ENCODE measurements around the gene ATP10D. TPM values are rescaled to one million over a fixed set of nuclear protein-coding genes. Genes with fewer than 3 reads are reported as not detected.

ATP10D gene
- polyA plus RNA-seq, 1 of the 3 experiments (the other 2 are of a cell fraction): 7.9 TPM

DNA sequence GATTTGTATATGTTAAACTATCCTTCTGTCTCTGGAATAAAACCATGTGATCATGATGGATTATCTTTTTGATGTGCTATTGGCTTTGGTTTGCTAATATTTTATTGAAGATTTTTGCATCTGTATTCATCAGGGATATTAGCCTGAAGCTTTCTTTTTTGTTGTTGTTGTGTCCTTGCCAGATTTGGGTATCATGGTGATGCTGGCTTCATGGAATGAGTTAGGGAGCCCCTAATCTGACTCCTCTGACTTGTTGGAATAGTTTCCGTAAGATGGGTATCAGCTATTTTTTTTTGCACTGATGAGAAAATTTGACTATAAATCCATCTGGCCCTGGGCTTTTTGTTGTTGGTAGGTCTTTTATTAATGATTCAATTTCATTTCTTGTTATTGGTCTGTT is 45.7 kb downstream of the ATP10D start (continued):
- TF ChIP-seq, protein P1, sequence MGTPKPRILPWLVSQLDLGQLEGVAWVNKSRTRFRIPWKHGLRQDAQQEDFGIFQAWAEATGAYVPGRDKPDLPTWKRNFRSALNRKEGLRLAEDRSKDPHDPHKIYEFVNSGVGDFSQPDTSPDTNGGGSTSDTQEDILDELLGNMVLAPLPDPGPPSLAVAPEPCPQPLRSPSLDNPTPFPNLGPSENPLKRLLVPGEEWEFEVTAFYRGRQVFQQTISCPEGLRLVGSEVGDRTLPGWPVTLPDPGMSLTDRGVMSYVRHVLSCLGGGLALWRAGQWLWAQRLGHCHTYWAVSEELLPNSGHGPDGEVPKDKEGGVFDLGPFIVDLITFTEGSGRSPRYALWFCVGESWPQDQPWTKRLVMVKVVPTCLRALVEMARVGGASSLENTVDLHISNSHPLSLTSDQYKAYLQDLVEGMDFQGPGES (IDR thresholded peaks at IDR 0.05; ENCODE audit: low read depth, low read length): no peak
- TF ChIP-seq EP300 (IDR thresholded peaks at IDR 0.05; ENCODE audit: borderline replicate concordance in 1 of 2, low read depth in 1 of 2, low read length in 1 of 2): no peak
- TF ChIP-seq TAF1 (IDR thresholded peaks at IDR 0.05; ENCODE audit: borderline replicate concordance, low read depth, low read length): no peak
- no peak for TF ChIP-seq GABPA (IDR thresholded peaks at IDR 0.05; ENCODE audit: low read depth)
- no peak for TF ChIP-seq SMC3 (IDR thresholded peaks at IDR 0.05; ENCODE audit: low read depth, low read length)
- TF ChIP-seq TCF12 (IDR thresholded peaks at IDR 0.05): no peak
- TF ChIP-seq, protein P2, sequence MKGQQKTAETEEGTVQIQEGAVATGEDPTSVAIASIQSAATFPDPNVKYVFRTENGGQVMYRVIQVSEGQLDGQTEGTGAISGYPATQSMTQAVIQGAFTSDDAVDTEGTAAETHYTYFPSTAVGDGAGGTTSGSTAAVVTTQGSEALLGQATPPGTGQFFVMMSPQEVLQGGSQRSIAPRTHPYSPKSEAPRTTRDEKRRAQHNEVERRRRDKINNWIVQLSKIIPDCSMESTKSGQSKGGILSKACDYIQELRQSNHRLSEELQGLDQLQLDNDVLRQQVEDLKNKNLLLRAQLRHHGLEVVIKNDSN (IDR thresholded peaks at IDR 0.05; ENCODE audit: borderline replicate concordance, low read depth): no peak
- no peak for TF ChIP-seq EZH2phosphoT487 (IDR thresholded peaks at IDR 0.05; ENCODE audit: borderline replicate concordance, low read depth)

DNA sequence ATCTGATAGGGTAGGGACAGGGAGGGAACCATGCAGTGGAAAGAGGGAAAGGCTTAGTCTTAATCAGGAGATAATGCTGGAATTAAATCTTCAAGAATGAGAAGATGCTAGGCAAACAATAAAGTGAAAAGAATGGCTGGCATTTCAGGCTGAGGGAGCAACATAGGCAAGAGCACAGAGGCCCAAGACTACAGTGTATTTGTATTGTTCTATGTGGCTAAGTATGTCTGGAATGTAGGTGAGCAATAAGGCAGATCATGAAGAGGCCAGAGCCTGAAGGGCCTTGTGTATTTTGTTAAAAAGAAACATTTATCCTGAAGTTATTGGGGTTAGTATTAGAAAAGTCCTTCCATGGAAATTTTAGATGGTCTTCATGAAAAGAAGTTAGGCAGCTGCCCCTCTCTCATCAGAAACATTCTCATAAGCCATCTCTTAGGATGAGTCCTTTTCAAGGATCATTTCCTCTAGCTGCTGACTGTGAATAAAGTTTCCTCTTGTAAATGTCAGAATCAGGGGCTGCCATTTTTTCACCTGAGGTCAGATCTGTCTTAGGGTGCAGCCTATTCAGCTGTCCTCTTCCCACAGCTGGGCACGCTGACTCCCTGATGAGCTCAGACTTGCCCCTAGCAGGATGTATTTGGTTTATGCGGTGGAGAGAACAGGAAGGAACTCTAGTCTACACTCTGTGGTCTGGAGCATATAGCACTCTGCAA is 46.3 kb downstream of the ATP10D start:
- Histone ChIP-seq H3K79me2 (ENCODE audit: insufficient read depth) (peaks cover 8% of the 10 kb centered on the region; the same call in 1 of the 2 replicates), H3K36me3 (replicated peaks in 1 of 2; ENCODE audit: control insufficient read depth in 1 of 2, insufficient read depth in 2 of 2, low read length in 1 of 2) (peaks cover 15 to 52% of the 10 kb centered on the region in 2 experiments), H3K9me3 (no peaks in the 10 kb centered on the region; the same call in 1 of the 2 replicates), H3K4me3 (ENCODE audit: low read depth in 2 of 2, low read length in 1 of 2) (no peak overlapping the region), H3F3A (replicated peaks; ENCODE audit: insufficient read depth) (peaks cover 23% of the 10 kb centered on the region), H3K27me3 (ENCODE audit: insufficient read depth) (no peaks in the 10 kb centered on the region), H2AFZ (ENCODE audit: low read depth) (peak overlapping the region; percentile 19; the same call in 1 of the 2 replicates), H3K4me2 (peak overlapping the region; percentile 39), H3K9me2 (no peaks in the 10 kb centered on the region), H3K27ac (ENCODE audit: low read depth in 2 of 2, low read length in 1 of 2) (peak overlapping the region; percentile 41 to 93; a peak in 3 of 4 replicates), H4K20me1 (ENCODE audit: insufficient read depth) (no peaks in the 10 kb centered on the region), H3K9ac (peak overlapping the region; percentile 36), H3K4me1 (ENCODE audit: control insufficient read depth in 1 of 2, insufficient read depth in 2 of 2, low read depth in 1 of 2, low read length in 1 of 2) (peaks cover 8 to 29% of the 10 kb centered on the region in 2 experiments; a peak in 3 of 4 replicates)
- TF ChIP-seq, protein P3, sequence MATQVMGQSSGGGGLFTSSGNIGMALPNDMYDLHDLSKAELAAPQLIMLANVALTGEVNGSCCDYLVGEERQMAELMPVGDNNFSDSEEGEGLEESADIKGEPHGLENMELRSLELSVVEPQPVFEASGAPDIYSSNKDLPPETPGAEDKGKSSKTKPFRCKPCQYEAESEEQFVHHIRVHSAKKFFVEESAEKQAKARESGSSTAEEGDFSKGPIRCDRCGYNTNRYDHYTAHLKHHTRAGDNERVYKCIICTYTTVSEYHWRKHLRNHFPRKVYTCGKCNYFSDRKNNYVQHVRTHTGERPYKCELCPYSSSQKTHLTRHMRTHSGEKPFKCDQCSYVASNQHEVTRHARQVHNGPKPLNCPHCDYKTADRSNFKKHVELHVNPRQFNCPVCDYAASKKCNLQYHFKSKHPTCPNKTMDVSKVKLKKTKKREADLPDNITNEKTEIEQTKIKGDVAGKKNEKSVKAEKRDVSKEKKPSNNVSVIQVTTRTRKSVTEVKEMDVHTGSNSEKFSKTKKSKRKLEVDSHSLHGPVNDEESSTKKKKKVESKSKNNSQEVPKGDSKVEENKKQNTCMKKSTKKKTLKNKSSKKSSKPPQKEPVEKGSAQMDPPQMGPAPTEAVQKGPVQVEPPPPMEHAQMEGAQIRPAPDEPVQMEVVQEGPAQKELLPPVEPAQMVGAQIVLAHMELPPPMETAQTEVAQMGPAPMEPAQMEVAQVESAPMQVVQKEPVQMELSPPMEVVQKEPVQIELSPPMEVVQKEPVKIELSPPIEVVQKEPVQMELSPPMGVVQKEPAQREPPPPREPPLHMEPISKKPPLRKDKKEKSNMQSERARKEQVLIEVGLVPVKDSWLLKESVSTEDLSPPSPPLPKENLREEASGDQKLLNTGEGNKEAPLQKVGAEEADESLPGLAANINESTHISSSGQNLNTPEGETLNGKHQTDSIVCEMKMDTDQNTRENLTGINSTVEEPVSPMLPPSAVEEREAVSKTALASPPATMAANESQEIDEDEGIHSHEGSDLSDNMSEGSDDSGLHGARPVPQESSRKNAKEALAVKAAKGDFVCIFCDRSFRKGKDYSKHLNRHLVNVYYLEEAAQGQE (IDR thresholded peaks at IDR 0.05; ENCODE audit: low read depth, low read length): no peak
- TF ChIP-seq JUND (IDR thresholded peaks at IDR 0.05): no peak
- TF ChIP-seq FOSL2 (IDR thresholded peaks at IDR 0.05; ENCODE audit: borderline replicate concordance, low read depth): no peak
- TF ChIP-seq, protein P2 (IDR thresholded peaks at IDR 0.05; ENCODE audit: borderline replicate concordance, low read depth): no peak
- TF ChIP-seq, protein P4, sequence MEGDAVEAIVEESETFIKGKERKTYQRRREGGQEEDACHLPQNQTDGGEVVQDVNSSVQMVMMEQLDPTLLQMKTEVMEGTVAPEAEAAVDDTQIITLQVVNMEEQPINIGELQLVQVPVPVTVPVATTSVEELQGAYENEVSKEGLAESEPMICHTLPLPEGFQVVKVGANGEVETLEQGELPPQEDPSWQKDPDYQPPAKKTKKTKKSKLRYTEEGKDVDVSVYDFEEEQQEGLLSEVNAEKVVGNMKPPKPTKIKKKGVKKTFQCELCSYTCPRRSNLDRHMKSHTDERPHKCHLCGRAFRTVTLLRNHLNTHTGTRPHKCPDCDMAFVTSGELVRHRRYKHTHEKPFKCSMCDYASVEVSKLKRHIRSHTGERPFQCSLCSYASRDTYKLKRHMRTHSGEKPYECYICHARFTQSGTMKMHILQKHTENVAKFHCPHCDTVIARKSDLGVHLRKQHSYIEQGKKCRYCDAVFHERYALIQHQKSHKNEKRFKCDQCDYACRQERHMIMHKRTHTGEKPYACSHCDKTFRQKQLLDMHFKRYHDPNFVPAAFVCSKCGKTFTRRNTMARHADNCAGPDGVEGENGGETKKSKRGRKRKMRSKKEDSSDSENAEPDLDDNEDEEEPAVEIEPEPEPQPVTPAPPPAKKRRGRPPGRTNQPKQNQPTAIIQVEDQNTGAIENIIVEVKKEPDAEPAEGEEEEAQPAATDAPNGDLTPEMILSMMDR (IDR thresholded peaks at IDR 0.05): no peak
- TF ChIP-seq TEAD4 (IDR thresholded peaks at IDR 0.05; ENCODE audit: borderline replicate concordance, insufficient read depth): 0 out of 2 replicates have a peak, but pooled peaks have one; percentile 66
- no peak for TF ChIP-seq RCOR1 (IDR thresholded peaks at IDR 0.05; ENCODE audit: low read length)
- peak; percentile 10; the same call in 1 of the 2 replicates for TF ChIP-seq TCF12 (IDR thresholded peaks at IDR 0.05)
- TF ChIP-seq SIN3A (IDR thresholded peaks at IDR 0.05; ENCODE audit: borderline replicate concordance, low read depth, low read length): no peak
- TF ChIP-seq GATA2 (CRISPR knock-in tag; IDR thresholded peaks at IDR 0.05): no peak
- peak; percentile 34; the same call in 1 of the 2 replicates for TF ChIP-seq YY1 (IDR thresholded peaks at IDR 0.05; ENCODE audit: low read depth)
- no peak for DNase-seq
- WGBS (ENCODE audit: low lambda C conversion rate): 53% methylated on average over 2 of the region's 2 CpGs
- ChIA-PET POLR2A (no interaction called here), CTCF (no interaction called here)
